HG02623 (cell line): ENCODE data around the gene CSN3.
"Not testable (repeated sequence)": the region's sequence is repeated elsewhere in the genome, so short reads cannot be mapped to it uniquely, and the experiment has no call there.

Experiments
- ATAC-seq: cut with Tn5 transposase; IDR thresholded peaks from one replicate; pipeline ENCODE4 v1.9.1; 2021; ENCODE audit warnings: moderate library complexity; ENCODE audit not compliant: unreplicated experiment

CSN3 gene

GRCh38 chr4:70242297-70242696, at the start of gene CSN3:
CSN3 (plus strand) TSS chr4:70242597; CDS start chr4:70244820, 2,223 bp downstream.
- ATAC-seq, result not testable (repeated sequence)

GRCh38 chr4:70192895-70193294, 49.5 kb upstream of the CSN3 start:
- ATAC-seq, result no peak

GRCh38 chr4:70195425-70195824, 47.0 kb upstream of the CSN3 start, which contains the start of gene ODAM:
ODAM (plus strand) TSS chr4:70195725; CDS start chr4:70196544, 819 bp downstream.
- ATAC-seq, result no peak

GRCh38 chr4:70196857-70197256, 45.5 kb upstream of the CSN3 start:
- ATAC-seq, result no peak

- no peak for ATAC-seq
These were observed 44.6 kb upstream of the CSN3 start for GRCh38 chr4:70197842-70198241.

GRCh38 chr4:70203601-70204000, 38.8 kb upstream of the CSN3 start:
- no peak for ATAC-seq

- not testable (repeated sequence) for ATAC-seq
These were observed 29.6 kb upstream of the CSN3 start for GRCh38 chr4:70212752-70213151.

GRCh38 chr4:70216109-70216508, 26.3 kb upstream of the CSN3 start:
- not testable (repeated sequence) for ATAC-seq

GRCh38 chr4:70216550-70216949, 25.8 kb upstream of the CSN3 start:
- ATAC-seq, result not testable (repeated sequence)

GRCh38 chr4:70221389-70221788, 21.0 kb upstream of the CSN3 start:
- ATAC-seq, result not testable (repeated sequence)

- not testable (repeated sequence) for ATAC-seq
These were observed 20.6 kb upstream of the CSN3 start for GRCh38 chr4:70221818-70222217.

GRCh38 chr4:70225824-70226223, 16.6 kb upstream of the CSN3 start, which contains the start of gene FDCSP:
FDCSP (plus strand) TSS chr4:70226124; CDS start chr4:70231195, 5,071 bp downstream.
- no peak for ATAC-seq

- no peak for ATAC-seq
These were observed 6.3 kb upstream of the CSN3 start for GRCh38 chr4:70236125-70236524.

- no peak for ATAC-seq
These were observed 3.1 kb upstream of the CSN3 start for GRCh38 chr4:70239131-70239883.

- ATAC-seq, result no peak
These were observed 2.4 kb upstream of the CSN3 start for GRCh38 chr4:70239884-70240591.

- ATAC-seq, result no peak
These were observed 694 bp downstream of the CSN3 start for GRCh38 chr4:70243091-70243490.

- ATAC-seq, result no peak
These were observed 9.0 kb downstream of the CSN3 start for GRCh38 chr4:70251250-70251944.

GRCh38 chr4:70251945-70252277, 9.5 kb downstream of the CSN3 start:
- no peak for ATAC-seq

GRCh38 chr4:70269674-70270073, 27.3 kb downstream of the CSN3 start:
- no peak for ATAC-seq

GRCh38 chr4:70277121-70277520, 34.7 kb downstream of the CSN3 start:
- ATAC-seq, result no peak

GRCh38 chr4:70280567-70280966, 38.2 kb downstream of the CSN3 start:
- ATAC-seq, result no peak

- no peak for ATAC-seq
These were observed 46.3 kb downstream of the CSN3 start for GRCh38 chr4:70288651-70289050.
